ENCODE measurements around the gene RNLS.

DNA sequence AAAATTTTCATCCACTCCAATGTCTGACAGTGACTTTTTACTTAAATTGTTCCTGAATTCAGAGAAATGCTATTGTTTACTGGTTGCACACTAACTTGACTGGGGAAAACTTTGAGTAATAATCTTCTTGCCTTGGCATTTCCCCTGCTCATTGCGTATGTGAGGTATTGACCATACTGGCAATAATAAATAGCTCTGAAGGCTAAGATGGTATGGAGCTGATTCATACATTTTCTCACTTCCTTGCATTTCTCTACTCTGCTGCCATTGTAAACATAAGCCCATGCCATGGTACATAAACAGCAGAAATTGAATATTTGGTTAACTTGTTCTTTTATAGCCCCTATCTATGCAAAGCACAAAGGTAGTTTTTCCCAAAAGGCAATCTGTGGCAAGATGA lies 290.0 kb downstream of the RNLS start:
- TF ChIP-seq POLR2A (IDR thresholded peaks at IDR 0.05; ENCODE audit: low read depth, low read length) (no peak), RCOR1 (IDR thresholded peaks at IDR 0.05; ENCODE audit: insufficient replicate concordance, low read length) (no peak), FOS (IDR thresholded peaks at IDR 0.05; ENCODE audit: low read depth, low read length) (no peak), BHLHE40 (IDR thresholded peaks at IDR 0.05; ENCODE audit: low read depth, low read length) (no peak), RAD21 (IDR thresholded peaks at IDR 0.05; ENCODE audit: low read length) (no peak), MAZ (IDR thresholded peaks at IDR 0.05; ENCODE audit: borderline replicate concordance, low read depth, low read length) (no peak), SMC3 (IDR thresholded peaks at IDR 0.05; ENCODE audit: low read depth, low read length) (no peak)
- TF ChIP-seq, protein P1, sequence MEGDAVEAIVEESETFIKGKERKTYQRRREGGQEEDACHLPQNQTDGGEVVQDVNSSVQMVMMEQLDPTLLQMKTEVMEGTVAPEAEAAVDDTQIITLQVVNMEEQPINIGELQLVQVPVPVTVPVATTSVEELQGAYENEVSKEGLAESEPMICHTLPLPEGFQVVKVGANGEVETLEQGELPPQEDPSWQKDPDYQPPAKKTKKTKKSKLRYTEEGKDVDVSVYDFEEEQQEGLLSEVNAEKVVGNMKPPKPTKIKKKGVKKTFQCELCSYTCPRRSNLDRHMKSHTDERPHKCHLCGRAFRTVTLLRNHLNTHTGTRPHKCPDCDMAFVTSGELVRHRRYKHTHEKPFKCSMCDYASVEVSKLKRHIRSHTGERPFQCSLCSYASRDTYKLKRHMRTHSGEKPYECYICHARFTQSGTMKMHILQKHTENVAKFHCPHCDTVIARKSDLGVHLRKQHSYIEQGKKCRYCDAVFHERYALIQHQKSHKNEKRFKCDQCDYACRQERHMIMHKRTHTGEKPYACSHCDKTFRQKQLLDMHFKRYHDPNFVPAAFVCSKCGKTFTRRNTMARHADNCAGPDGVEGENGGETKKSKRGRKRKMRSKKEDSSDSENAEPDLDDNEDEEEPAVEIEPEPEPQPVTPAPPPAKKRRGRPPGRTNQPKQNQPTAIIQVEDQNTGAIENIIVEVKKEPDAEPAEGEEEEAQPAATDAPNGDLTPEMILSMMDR (conservative IDR thresholded peaks at IDR 0.05; ENCODE audit: low read depth, low read length): no peak
- TF ChIP-seq, protein P2, sequence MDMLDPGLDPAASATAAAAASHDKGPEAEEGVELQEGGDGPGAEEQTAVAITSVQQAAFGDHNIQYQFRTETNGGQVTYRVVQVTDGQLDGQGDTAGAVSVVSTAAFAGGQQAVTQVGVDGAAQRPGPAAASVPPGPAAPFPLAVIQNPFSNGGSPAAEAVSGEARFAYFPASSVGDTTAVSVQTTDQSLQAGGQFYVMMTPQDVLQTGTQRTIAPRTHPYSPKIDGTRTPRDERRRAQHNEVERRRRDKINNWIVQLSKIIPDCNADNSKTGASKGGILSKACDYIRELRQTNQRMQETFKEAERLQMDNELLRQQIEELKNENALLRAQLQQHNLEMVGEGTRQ (IDR thresholded peaks at IDR 0.05; ENCODE audit: low read depth, low read length): no peak
- TF ChIP-seq, protein P3, sequence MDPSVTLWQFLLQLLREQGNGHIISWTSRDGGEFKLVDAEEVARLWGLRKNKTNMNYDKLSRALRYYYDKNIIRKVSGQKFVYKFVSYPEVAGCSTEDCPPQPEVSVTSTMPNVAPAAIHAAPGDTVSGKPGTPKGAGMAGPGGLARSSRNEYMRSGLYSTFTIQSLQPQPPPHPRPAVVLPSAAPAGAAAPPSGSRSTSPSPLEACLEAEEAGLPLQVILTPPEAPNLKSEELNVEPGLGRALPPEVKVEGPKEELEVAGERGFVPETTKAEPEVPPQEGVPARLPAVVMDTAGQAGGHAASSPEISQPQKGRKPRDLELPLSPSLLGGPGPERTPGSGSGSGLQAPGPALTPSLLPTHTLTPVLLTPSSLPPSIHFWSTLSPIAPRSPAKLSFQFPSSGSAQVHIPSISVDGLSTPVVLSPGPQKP (IDR thresholded peaks at IDR 0.05; ENCODE audit: borderline replicate concordance, low read depth, low read length): no peak

All from IMR-90 (cell line).